ENCODE measurements around the gene DNAJC17.

GRCh38 chr15:40819048-40819447, 11.8 kb upstream of the DNAJC17 start:
- TF ChIP-seq EP300 (conservative IDR thresholded peaks at IDR 0.05; ENCODE audit: poor library complexity, severe bottlenecking) (no peak), CTCF (IDR thresholded peaks at IDR 0.05; ENCODE audit: poor library complexity, severe bottlenecking) (no peak), EZH2 (IDR thresholded peaks at IDR 0.05; ENCODE audit: borderline replicate concordance, insufficient read depth, low read length, poor library complexity, severe bottlenecking) (no peak), TAF1 (IDR thresholded peaks at IDR 0.05; ENCODE audit: low read depth) (no peak), REST (IDR thresholded peaks at IDR 0.05; ENCODE audit: borderline replicate concordance) (no peak), POLR2AphosphoS5 (IDR thresholded peaks at IDR 0.05) (no peak)

Measured in neural cell (in vitro differentiated cells).